ENCODE results near the gene GTF2A1L.

DNA sequence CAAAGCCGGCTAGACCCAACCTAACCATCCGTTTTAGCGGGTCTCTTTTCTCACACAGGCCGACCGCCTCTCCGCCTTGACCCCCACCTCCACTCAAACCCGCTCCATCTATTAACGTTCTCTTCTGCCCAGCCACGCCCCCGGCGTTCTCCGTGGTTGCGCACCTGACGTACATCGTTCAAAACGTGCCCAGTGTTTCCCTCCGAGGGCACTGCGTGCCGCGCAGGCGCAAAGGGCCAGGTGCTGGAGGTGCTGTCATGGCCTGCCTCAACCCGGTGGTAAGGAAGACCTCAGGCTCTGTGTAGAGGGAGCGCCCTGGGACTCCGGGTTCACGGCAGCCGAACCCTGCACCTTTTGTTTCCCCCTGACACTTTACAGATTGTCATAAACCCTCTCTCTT is at the start of gene GTF2A1L:
- no peak for TF ChIP-seq POLR2A (IDR thresholded peaks at IDR 0.05)
- TF ChIP-seq, protein P1, sequence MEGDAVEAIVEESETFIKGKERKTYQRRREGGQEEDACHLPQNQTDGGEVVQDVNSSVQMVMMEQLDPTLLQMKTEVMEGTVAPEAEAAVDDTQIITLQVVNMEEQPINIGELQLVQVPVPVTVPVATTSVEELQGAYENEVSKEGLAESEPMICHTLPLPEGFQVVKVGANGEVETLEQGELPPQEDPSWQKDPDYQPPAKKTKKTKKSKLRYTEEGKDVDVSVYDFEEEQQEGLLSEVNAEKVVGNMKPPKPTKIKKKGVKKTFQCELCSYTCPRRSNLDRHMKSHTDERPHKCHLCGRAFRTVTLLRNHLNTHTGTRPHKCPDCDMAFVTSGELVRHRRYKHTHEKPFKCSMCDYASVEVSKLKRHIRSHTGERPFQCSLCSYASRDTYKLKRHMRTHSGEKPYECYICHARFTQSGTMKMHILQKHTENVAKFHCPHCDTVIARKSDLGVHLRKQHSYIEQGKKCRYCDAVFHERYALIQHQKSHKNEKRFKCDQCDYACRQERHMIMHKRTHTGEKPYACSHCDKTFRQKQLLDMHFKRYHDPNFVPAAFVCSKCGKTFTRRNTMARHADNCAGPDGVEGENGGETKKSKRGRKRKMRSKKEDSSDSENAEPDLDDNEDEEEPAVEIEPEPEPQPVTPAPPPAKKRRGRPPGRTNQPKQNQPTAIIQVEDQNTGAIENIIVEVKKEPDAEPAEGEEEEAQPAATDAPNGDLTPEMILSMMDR (IDR thresholded peaks at IDR 0.05 in 4 of 5, conservative IDR thresholded peaks at IDR 0.05 in 1 of 5): no peak

Measured in gastrocnemius medialis (tissue), 4 donors.